Measurements from ENCODE around the gene CD4.
A peak's percentile ranks its signal among the peaks of the same experiment; 100 is the strongest.
"Not testable (repeated sequence)": the region's sequence is repeated elsewhere in the genome, so short reads cannot be mapped to it uniquely, and the experiment has no call there.

CD4 gene

DNA sequence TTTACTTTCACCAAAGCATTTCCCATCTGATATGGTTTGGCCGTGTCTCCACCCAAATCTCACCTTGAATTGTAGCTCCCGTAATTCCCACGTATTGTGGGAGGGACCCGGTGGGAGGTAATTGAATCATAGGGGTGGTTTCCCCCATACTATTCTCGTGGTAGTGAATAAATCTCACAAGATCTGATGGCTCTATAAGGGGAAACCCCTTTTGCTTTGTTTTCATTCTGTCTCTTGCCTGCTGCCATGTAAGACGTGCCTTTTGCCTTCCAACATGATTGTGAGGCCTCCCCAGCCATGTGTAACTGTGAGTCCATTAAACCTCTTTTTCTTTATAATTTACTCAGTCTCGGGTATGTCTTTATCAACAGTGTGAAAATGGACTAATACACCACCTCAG is 46.0 kb upstream of the CD4 start:
- H3K27ac ChIP-seq (ENCODE audit: extremely low read depth, low read depth, low read length); H3K4me3 ChIP-seq (ENCODE audit: low read depth, low read length); H3K4me1 ChIP-seq (ENCODE audit: control insufficient read depth, insufficient read depth, low read length); H3K9me3 ChIP-seq (ENCODE audit: control insufficient read depth, insufficient read depth, low read depth, low read length): not testable (repeated sequence)
- H3K36me3 ChIP-seq (ENCODE audit: control insufficient read depth in 2 of 2, insufficient read depth in 1 of 2, low read length in 2 of 2), result peaks cover 18 to 27% of the 10 kb centered on the region in 2 experiments
- TF ChIP-seq ZFHX2 (tag by site-specific recombination; conservative IDR thresholded peaks at IDR 0.05) (peak; percentile 38; the same call in 1 of the 2 replicates), EGR2 (tag by site-specific recombination; IDR thresholded peaks at IDR 0.05; ENCODE audit: low read depth) (0 out of 2 replicates have a peak, but pooled peaks have one; percentile 45)
- ChIA-PET CTCF (interaction anchor here (0.6 to 3.3 kb wide), 4 partner anchors 10 to 456 kb away, joined by 4 to 24 read pairs (median 4); partner anchors contain the start of gene MLF2), POLR2A (interaction anchor here (1.2 kb wide), 1 partner anchor 9 kb away, joined by 3 read pairs; no protein-coding TSS in a partner anchor)

GRCh38 chr12:6745741-6746525 is 43.4 kb upstream of the CD4 start:
- POLR2A ChIA-PET, result interaction anchor here (0.6 to 1.2 kb wide), 3 partner anchors 22 to 105 kb away, joined by 3 to 4 read pairs (median 3); partner anchors contain the start of genes CDCA3 and COPS7A
- no peaks in the 10 kb centered on the region for H3K4me1 ChIP-seq (ENCODE audit: control insufficient read depth, insufficient read depth, low read length)
- no peak for TF ChIP-seq ZNF792 (tag by site-specific recombination; IDR thresholded peaks at IDR 0.05)
- TF ChIP-seq KLF8 (tag by site-specific recombination; IDR thresholded peaks at IDR 0.05), result no peak
- no peak for TF ChIP-seq ZNF266 (tag by site-specific recombination; IDR thresholded peaks at IDR 0.05; ENCODE audit: low read depth)
- TF ChIP-seq ZNF23 (tag by site-specific recombination; IDR thresholded peaks at IDR 0.05; ENCODE audit: borderline replicate concordance), result no peak
- no peak for TF ChIP-seq ZNF302 (tag by site-specific recombination; IDR thresholded peaks at IDR 0.05; ENCODE audit: low read depth)
- TF ChIP-seq ZNF146 (tag by site-specific recombination; IDR thresholded peaks at IDR 0.05), result no peak
- TF ChIP-seq ZFHX2 (tag by site-specific recombination; conservative IDR thresholded peaks at IDR 0.05), result no peak
- TF ChIP-seq, protein P1, sequence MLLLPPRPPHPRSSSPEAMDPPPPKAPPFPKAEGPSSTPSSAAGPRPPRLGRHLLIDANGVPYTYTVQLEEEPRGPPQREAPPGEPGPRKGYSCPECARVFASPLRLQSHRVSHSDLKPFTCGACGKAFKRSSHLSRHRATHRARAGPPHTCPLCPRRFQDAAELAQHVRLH (tag by site-specific recombination; IDR thresholded peaks at IDR 0.05), result no peak
- TF ChIP-seq, protein P2, sequence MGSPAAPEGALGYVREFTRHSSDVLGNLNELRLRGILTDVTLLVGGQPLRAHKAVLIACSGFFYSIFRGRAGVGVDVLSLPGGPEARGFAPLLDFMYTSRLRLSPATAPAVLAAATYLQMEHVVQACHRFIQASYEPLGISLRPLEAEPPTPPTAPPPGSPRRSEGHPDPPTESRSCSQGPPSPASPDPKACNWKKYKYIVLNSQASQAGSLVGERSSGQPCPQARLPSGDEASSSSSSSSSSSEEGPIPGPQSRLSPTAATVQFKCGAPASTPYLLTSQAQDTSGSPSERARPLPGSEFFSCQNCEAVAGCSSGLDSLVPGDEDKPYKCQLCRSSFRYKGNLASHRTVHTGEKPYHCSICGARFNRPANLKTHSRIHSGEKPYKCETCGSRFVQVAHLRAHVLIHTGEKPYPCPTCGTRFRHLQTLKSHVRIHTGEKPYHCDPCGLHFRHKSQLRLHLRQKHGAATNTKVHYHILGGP (tag by site-specific recombination; IDR thresholded peaks at IDR 0.05), result no peak
- no peak for TF ChIP-seq ZNF600 (tag by site-specific recombination; IDR thresholded peaks at IDR 0.05)
- no peak for TF ChIP-seq ZNF174 (tag by site-specific recombination; IDR thresholded peaks at IDR 0.05)
- no peak for TF ChIP-seq IKZF3 (tag by site-specific recombination; IDR thresholded peaks at IDR 0.05)
- TF ChIP-seq ZXDB (tag by site-specific recombination; IDR thresholded peaks at IDR 0.05), result no peak
- CTCF ChIA-PET, result interaction anchor here (1.1 to 1.2 kb wide), 3 partner anchors 9 to 32 kb away, joined by 3 to 4 read pairs (median 4); no protein-coding TSS in a partner anchor
- no peak overlapping the region for H3K4me3 ChIP-seq (ENCODE audit: low read depth, low read length)
- no peaks in the 10 kb centered on the region for H3K9me3 ChIP-seq (ENCODE audit: control insufficient read depth, insufficient read depth, low read depth, low read length)
- H3K36me3 ChIP-seq (ENCODE audit: control insufficient read depth in 2 of 2, insufficient read depth in 1 of 2, low read length in 2 of 2), result peaks cover 31 to 54% of the 10 kb centered on the region in 2 experiments
- no peak overlapping the region for H3K27ac ChIP-seq (ENCODE audit: extremely low read depth, low read depth, low read length)

DNA sequence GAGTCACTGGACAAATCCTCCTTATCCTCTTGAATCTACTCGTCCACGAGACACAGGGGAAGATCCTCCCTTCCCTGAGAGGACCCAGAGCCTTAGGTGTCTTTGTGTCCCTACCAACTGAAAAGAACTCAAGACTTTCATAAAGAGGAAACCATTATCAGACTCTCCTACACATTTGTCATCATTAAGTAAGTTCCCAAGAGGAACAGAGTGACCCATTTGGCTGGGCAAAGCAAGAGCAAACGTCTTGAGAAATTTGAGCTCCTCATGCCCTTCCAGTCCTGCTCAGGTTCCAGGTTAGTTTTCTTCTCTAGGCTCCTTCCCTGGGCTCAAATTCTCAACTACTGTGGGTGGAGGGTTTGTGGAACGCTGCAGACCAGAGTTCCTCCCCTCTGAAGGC is 42.1 kb upstream of the CD4 start:
- POLR2A ChIA-PET, result interaction anchor here (0.7 to 1.0 kb wide), 3 partner anchors 18 to 48 kb away, joined by 3 to 4 read pairs (median 4); partner anchors contain the start of gene COPS7A
- CTCF ChIA-PET, result interaction anchor here (1.0 kb wide), 1 partner anchor 184 kb away, joined by 5 read pairs; no protein-coding TSS in a partner anchor
- Histone ChIP-seq H3K9me3 (ENCODE audit: control insufficient read depth, insufficient read depth, low read depth, low read length) (no peaks in the 10 kb centered on the region), H3K4me3 (ENCODE audit: low read depth, low read length) (no peak overlapping the region), H3K36me3 (ENCODE audit: control insufficient read depth in 2 of 2, insufficient read depth in 1 of 2, low read length in 2 of 2) (peaks cover 39 to 66% of the 10 kb centered on the region in 2 experiments), H3K27ac (ENCODE audit: extremely low read depth, low read depth, low read length) (no peak overlapping the region), H3K4me1 (ENCODE audit: control insufficient read depth, insufficient read depth, low read length) (no peaks in the 10 kb centered on the region)
- TF ChIP-seq ZNF23 (tag by site-specific recombination; IDR thresholded peaks at IDR 0.05; ENCODE audit: borderline replicate concordance), result no peak
- TF ChIP-seq ZNF394 (tag by site-specific recombination; IDR thresholded peaks at IDR 0.05; ENCODE audit: borderline replicate concordance), result no peak
- no peak for TF ChIP-seq GFI1B (tag by site-specific recombination; IDR thresholded peaks at IDR 0.05)
